Measurements from ENCODE around the gene GAS1.

DNA sequence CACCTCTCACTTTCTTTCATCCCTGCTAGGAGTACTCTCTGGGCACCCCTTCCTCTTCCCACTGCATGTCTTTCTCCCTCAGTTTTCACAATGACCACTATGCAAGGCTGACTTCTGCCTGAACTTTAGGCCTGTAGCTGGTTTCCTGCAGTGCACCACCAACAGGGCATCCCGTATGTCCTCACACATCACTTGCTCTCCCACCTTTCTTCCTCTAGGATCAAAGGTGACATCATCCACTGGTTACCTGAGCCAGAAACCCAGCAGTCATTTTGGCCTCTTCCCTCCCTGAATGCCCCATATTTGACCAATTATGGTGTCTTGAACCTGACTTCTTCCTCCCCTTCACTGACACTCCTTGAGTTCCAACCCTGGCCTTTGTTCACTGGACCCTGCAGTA is 8.5 kb downstream of the GAS1 start:
- TF ChIP-seq EGR1 (IDR thresholded peaks at IDR 0.05; ENCODE audit: borderline replicate concordance in 1 of 2, low read depth in 2 of 2, low read length in 2 of 2): no peak
- TF ChIP-seq ZBTB33 (IDR thresholded peaks at IDR 0.05): no peak
- no peak for TF ChIP-seq CEBPB (IDR thresholded peaks at IDR 0.05; ENCODE audit: borderline replicate concordance in 1 of 2, low read depth in 2 of 2, low read length in 2 of 2)
- TF ChIP-seq FOXK2 (IDR thresholded peaks at IDR 0.05): no peak
- TF ChIP-seq SREBF2 (IDR thresholded peaks at IDR 0.05; ENCODE audit: low read length): no peak
- TF ChIP-seq SIN3A (IDR thresholded peaks at IDR 0.05; ENCODE audit: low read depth, low read length): no peak
- no peak for TF ChIP-seq EZH2 (IDR thresholded peaks at IDR 0.05; ENCODE audit: borderline replicate concordance, control insufficient read depth, low read depth, low read length)
- no peak for TF ChIP-seq REST (IDR thresholded peaks at IDR 0.05; ENCODE audit: low read depth, low read length)
- TF ChIP-seq ZNF217 (IDR thresholded peaks at IDR 0.05): no peak
